HPDE6-E6E7 (cell line): ENCODE results near the gene CREB5.
"Not testable (repeated sequence)": the region's sequence is repeated elsewhere in the genome, so short reads cannot be mapped to it uniquely, and the experiment has no call there.

Source experiments
- DNase-seq: peaks from one replicate; pipeline ENCODE4 v3.0.0; 2011; ENCODE audit warnings: missing footprints; ENCODE audit errors: extremely low spot score

Gene CREB5

DNA sequence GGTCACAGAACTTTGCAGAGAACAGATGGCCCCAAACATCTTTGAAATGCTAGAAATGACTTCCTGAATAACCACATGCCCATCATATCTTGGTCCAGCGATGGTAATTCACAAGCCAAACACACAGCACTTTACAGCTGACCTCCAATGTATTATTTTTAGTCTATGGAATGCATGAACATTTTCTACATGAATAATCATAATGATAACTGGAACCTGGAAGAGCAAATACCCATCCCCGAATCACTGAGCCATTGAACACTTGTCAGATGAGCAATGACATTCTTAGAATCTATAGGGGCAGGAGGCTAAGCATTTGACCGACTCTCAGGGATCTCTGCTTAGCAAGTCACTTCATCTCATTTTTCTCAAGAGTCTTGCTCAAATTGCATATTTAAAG, 167.3 kb downstream of the CREB5 start:
- DNase-seq = no peak

DNA sequence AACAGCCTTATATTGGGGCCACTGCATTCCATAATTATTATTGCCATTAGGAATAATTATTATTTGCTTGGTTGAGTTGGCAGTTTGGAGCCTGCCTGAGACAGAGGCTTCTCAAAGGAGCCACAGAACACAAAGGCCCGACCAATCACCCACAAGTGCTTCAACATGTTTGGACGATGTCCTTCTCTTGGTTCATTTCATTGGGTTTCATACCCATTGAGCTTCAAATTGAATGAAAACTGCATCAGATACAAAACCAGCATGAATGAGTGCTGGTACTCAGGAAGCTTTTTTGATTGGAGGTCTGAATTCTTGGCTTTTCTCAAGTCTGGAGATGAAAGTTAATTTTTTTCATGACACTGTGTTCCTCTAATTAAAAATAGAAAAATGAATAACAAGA, 168.3 kb downstream of the CREB5 start:
- DNase-seq = no peak

DNA sequence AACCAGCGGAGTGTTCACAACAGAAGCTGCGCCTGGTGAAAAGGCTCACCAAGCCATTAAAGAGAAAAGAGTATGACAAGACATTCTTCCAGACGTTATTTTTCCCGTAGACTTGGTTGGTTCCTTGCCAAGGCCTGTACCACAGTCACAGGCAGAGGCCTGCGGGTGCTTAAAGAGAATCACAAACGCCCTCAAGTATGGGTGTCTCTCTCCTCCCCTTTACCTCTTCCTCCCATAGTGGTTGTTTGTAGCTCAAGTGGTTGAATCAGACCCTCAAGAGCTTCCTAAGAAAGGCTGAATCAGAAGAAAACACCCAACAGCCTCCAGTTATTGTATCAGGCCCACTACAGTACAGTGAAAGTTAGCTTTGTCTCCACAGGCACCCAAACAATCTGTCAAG, 169.0 kb downstream of the CREB5 start:
- DNase-seq = no peak

- no peak for DNase-seq
These were observed 169.9 kb downstream of the CREB5 start for GRCh38 chr7:28582226-28582625.

DNA sequence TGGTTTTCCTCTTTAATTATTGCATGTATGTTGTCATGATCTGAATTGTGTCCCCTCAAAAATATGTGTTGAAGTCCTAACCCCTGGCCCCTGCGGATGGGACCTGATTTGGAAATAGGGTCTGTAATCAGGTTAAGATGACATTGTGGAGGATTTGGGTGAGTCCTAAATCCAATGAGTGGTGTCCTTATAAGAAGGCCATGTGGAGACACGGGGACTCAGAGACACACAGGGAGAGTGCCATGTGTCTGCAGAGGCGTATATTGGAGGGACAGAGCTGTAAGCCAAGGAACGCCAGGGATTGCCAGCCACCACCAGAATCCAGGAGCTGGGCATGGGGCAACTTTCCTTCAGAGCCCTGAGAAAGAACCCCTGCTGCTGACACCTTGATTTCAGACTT, 171.9 kb downstream of the CREB5 start:
- no peak for DNase-seq

DNA sequence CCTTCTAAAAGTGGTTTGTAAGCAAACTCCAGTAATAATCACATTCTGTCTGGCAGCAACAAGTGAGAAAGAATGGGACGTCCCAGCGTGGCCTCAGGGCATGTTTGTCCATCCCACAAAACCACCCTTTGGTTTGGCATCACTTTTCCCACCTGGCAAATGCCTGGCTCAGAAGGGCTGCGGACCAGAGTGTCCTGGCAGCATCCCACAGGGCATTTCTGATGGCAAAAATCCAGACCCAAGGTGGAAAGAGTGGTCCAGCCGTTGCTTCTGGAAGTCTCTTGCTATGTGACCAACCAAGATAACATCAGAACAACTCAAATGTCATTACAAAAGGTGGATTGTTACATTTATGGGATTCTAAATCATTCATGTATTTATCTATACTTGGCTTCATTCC, 174.4 kb downstream of the CREB5 start:
- DNase-seq = no peak

- DNase-seq = peak; percentile 20
These were observed 174.9 kb downstream of the CREB5 start for GRCh38 chr7:28587211-28587610.

GRCh38 chr7:28588602-28589001, 176.3 kb downstream of the CREB5 start:
- DNase-seq = no peak

DNA sequence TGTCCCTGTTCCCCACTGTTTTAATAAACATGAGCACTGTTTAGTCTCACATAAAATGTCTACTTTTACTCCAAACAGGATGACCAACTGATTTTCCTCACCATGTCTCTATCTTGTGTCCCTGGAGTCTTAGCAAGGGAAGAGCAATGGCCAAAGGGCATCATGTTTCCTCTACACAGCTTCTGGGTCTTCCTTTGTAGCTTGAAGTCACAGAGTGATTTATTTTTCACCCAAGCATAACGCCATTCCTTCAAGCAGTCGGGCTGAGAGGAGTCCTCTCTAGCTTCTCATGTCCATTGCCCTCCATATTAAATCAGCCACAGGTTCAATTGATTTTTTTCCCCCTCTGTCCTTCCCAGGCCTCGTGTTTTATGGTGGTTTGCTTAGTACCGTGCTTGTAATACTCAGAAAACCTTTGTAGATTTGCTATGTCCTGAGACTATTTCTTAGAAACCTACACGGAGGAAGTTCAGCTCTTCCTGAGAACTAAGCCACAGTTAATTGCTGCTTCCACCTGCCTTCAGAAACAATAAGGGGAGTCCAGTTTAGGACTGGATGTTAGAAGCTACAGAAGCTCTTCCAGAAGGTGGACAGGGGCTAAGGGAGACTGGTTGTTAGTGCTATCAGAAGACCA, 178.8 kb downstream of the CREB5 start:
- DNase-seq = no peak

GRCh38 chr7:28591725-28592349, 179.5 kb downstream of the CREB5 start:
- no peak for DNase-seq

DNA sequence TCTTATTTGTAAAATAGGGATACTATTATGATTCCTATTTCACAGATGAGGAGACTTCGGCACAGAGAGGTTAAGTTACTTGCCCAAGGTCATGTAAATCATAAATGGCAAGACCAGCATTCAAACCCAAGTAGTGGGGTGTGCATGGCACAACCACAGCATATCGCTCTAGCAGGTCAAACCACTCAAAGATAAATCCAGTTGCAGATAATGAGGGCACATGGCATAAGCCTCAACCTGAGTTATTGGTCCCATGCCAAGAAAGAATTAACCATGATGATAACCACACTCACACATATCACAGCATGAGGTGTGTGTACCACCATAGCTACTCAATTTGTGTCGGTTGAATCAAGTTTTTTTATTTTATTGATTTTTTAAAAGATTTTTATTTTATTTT, 180.5 kb downstream of the CREB5 start:
- no peak for DNase-seq

DNA sequence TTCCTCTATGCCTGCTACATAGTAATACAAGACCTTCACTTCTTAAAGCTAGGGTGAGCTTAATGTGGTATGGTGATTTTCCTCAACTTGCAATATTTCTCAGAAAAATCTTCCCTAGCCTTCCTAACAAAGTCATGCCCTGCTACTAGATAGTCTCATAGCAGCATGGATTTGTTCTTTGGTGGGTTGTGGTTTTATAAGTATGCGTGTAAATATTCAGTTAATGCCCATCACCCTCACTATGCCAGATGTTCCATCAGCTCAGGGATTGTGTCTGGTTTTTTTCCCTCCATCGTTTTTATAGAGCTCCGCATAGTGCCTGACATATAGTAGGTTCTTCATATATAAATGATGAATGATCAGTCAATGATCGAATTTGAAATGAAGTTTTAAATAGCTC, 182.8 kb downstream of the CREB5 start:
- no peak for DNase-seq

- no peak for DNase-seq
These were observed 183.5 kb downstream of the CREB5 start for GRCh38 chr7:28595801-28596200.

DNA sequence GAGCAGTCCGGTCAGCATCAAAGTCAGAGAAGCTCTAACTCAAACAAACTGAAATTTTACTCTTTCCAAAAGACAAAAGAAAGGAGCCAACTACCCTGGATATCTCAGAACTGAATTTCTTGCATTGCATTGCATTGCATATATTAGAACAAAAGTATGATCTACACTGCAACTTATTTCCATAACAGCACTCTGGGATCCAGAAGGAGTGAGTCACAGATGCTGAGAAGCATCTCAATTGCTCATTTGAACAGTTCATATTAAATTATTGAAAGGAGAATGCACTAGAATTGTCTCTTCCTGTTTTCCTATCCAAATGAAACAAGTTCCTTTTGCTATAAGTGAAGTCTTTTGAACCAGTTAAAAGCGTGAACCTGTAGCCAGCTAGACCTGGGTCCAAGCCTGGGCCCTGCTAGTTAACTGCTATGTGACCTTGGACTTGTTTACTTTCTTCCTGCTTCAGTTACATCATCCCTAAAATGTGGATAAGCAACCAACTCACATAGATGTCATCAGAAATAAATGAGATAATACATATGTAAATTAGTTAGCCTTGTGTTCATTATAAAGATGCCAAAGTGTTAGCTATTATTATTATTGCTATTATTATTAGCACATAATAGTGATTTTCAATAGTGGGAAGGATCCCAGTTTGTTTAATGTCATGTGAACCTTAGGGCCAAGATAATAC, 184.1 kb downstream of the CREB5 start:
- no peak for DNase-seq

DNA sequence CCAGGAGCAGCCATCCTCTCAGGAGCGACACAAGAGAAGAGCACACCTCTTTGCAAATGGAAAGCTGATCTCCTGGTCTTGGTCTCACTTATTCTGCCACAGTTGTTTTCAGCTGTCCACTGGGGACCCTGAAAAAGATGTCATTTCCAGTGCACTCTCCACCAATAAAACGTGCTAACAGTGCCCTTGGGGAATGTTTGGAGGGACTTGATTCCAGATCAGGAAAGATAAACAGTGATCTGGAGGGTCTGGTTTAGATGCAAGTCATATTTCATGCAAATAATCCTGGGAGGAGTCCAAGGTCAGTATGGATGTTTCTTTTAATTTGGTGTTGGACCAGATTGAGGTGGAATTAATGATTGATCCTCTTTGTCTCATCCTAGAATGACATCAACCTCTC, 185.0 kb downstream of the CREB5 start:
- DNase-seq = no peak

GRCh38 chr7:28598037-28598436, 185.7 kb downstream of the CREB5 start:
- DNase-seq = not testable (repeated sequence)

- DNase-seq = no peak
These were observed 186.3 kb downstream of the CREB5 start for GRCh38 chr7:28598586-28598985.

DNA sequence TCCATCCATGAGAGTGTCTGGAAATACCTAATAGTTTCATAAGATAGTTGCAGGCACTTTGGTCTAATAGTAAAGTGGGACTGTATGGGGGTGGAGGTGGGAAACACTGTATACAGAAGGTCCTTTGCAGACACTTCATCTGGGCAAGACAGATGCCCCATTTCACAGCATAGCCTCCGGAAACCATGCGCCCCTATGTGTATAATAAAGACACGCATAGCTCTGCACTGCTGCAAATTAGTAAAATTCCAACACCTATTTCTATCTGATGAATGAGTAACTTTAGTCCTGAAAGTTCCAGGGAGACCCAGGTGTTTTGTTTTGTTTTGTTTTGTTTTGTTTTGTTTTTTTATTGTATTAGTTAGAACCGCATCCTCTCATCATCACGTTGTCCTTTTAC, 187.1 kb downstream of the CREB5 start:
- no peak for DNase-seq

- DNase-seq = no peak
These were observed 190.0 kb downstream of the CREB5 start for GRCh38 chr7:28602282-28602681.

- DNase-seq = no peak
These were observed 193.2 kb downstream of the CREB5 start for GRCh38 chr7:28605427-28606085.

DNA sequence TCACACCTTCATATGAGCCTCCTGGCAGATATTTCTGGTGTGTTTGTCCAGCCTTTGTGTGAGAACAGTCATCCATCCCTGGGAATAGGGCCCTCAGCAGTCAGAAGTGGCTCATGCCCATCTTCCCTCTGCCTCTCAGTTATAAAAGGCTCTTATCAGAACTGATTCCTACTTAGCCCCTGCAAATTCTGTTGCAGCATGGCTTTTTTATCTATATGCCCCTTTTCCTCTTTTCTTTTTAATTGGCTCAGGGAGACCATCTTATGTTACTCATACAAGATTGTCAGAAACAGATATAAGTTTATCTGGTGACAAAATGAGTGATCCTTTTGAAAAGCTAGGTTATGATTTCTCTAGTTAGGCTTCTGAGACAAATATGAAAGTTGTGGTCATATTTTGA, 194.1 kb downstream of the CREB5 start:
- DNase-seq = no peak

DNA sequence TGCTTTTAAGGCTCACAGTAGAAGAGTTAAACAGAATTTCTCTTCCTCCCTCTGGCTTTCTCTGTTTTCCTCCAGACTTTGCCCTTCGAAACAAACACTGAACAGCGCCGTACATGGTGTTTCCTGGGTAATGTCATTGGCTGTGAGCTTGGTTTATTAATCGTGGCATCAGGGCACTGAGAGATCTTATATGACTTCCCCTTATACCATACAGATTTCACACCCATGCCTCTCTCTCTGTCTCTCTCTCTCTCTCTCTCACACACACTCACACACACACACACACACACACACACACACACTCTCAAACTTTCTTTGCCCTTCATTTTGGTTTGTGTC, 195.5 kb downstream of the CREB5 start:
- DNase-seq = no peak

DNA sequence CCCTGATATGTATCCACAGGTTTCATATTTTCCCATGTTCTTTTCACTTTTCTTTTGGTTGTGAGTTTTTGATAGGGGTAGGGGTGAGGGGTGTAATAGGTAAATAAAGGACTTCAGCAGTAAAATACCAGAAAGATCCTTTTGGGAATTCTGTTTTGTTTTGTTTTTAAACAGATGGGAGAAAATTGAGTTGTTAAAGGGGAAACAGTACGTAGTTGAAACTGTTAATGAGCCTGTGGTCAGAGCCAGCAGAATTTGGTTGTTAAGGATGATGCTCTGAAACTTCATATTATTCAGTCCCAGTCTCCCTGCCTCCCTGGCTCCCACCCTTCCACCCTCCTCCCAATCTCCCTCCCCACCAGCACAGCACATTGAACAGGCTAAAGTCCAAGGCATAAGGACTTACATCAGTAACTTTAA, 195.9 kb downstream of the CREB5 start:
- no peak for DNase-seq
